B cell (primary cell): ENCODE measurements around the gene GAMT. TPM values are rescaled to one million over a fixed set of nuclear protein-coding genes. Genes with fewer than 3 reads are reported as not detected.

Experiments
- ATAC-seq: fragments of 200-7000 bp; cut with Tn5 transposase; one replicate; pipeline ENCODE4 v1.10.0; 2021; ENCODE audit warnings: low read depth, mild to moderate bottlenecking, moderate number of reproducible peaks, moderate library complexity
- CTCF ChIA-PET: fragments of 350-600 bp; sonication (Branson Sonifier 250); formaldehyde crosslinking; loops from one replicate; lab custom pipeline; 2021; ENCODE audit warnings: antibody characterized with exemption, inconsistent platforms; lab: Charles Lee
- POLR2A ChIA-PET: fragments of 350-600 bp; sonication (Branson Sonifier 250); formaldehyde crosslinking; loops from one replicate; lab custom pipeline; 2021; ENCODE audit warnings: antibody characterized with exemption; lab: Charles Lee
- DNase-seq: peaks from one replicate; pipeline ENCODE4 v3.0.0; 2013
- H2AFZ ChIP-seq: 2 replicates; pipeline ENCODE4 v1.6.1; 2012; ENCODE audit warnings: mild to moderate bottlenecking, low read depth, low read length; ENCODE audit not compliant: insufficient read depth, poor library complexity, severe bottlenecking
- H3K27ac ChIP-seq, 2 donors: 1 replicate in 1 of 2; 2 replicates in 1 of 2; pipeline ENCODE4 v1.5.1; 2012 to 2013; ENCODE audit warnings: low read length in 2 of 2, mild to moderate bottlenecking in 2 of 2, moderate library complexity in 1 of 2
- H3K27me3 ChIP-seq, 4 experiments: fragments of 200-600 bp in 1 of 4; sonication (generic) in 1 of 4; replicated peaks in 1 of 4; 1 replicate in 2 of 4; 2 replicates in 2 of 4; pipeline versions ENCODE4 v1.6.1 to v1.7.0; 2013 to 2016; ENCODE audit warnings: low read length in 3 of 4, mild to moderate bottlenecking in 2 of 4, mixed read lengths in 1 of 4, moderate library complexity in 1 of 4; ENCODE audit not compliant: insufficient read depth in 4 of 4, control insufficient read depth in 3 of 4; ENCODE audit errors: control extremely low read depth in 1 of 4
- H3K36me3 ChIP-seq, 2 experiments: replicated peaks in 1 of 2; 1 replicate in 1 of 2; 2 replicates in 1 of 2; pipeline versions ENCODE4 v1.6.1 to v1.7.1; 2013; ENCODE audit warnings: low read length in 1 of 2; ENCODE audit not compliant: insufficient read depth in 2 of 2, control insufficient read depth in 1 of 2; ENCODE audit errors: control extremely low read depth in 1 of 2, extremely low read depth in 1 of 2
- H3K4me1 ChIP-seq, 2 donors: fragments of 200-600 bp in 1 of 2; sonication (generic) in 1 of 2; 1 replicate in 1 of 2; 2 replicates in 1 of 2; pipeline versions ENCODE4 v1.5.1 to v1.6.1; 2013 to 2017; ENCODE audit warnings: low read length in 2 of 2; ENCODE audit not compliant: control insufficient read depth in 2 of 2, insufficient read depth in 2 of 2
- H3K4me2 ChIP-seq: replicated peaks from 2 replicates; pipeline ENCODE3; 2012; ENCODE audit warnings: mild to moderate bottlenecking, low read depth, low read length; ENCODE audit not compliant: poor library complexity, severe bottlenecking
- H3K4me3 ChIP-seq, 5 experiments: fragments of 200-600 bp in 1 of 5; sonication (generic) in 1 of 5; 1 replicate in 3 of 5; 2 replicates in 2 of 5; pipeline versions ENCODE4 v1.5.1 to v1.7.0; 2011 to 2016; ENCODE audit warnings: low read length in 4 of 5, mild to moderate bottlenecking in 4 of 5, low read depth in 2 of 5, control low read depth in 1 of 5, moderate library complexity in 1 of 5; ENCODE audit not compliant: insufficient read depth in 1 of 5; ENCODE audit errors: control extremely low read depth in 1 of 5, extremely low read depth in 1 of 5
- H3K79me2 ChIP-seq: fragments of 200-600 bp; sonication (generic); one replicate; pipeline ENCODE4 v1.6.0; 2016; ENCODE audit warnings: low read length; ENCODE audit not compliant: control insufficient read depth, insufficient read depth
- H3K9ac ChIP-seq: fragments of 200-600 bp; sonication (generic); 2 replicates; pipeline ENCODE4 v1.6.1; 2017; ENCODE audit warnings: mild to moderate bottlenecking, low read length, moderate library complexity
- H3K9me3 ChIP-seq, 3 donors: one replicate each; pipeline versions ENCODE4 v1.6.1 to v1.7.1; 2013; ENCODE audit warnings: low read length in 2 of 3; ENCODE audit not compliant: control insufficient read depth in 2 of 3, insufficient read depth in 1 of 3; ENCODE audit errors: control extremely low read depth in 1 of 3
- H4K20me1 ChIP-seq: 2 replicates; pipeline ENCODE4 v1.6.0; 2012; ENCODE audit warnings: mild to moderate bottlenecking, low read length; ENCODE audit not compliant: insufficient read depth, control insufficient read depth, poor library complexity, severe bottlenecking
- H3K27ac Mint-ChIP-seq: one replicate; pipeline ENCODE4 v1.8.0; 2021; ENCODE audit warnings: mixed read lengths
- H3K27me3 Mint-ChIP-seq: one replicate; pipeline ENCODE4 v1.8.0; 2021; ENCODE audit warnings: mixed read lengths
- H3K4me1 Mint-ChIP-seq: one replicate; pipeline ENCODE4 v1.8.0; 2021; ENCODE audit warnings: mixed read lengths
- H3K4me3 Mint-ChIP-seq: one replicate; pipeline ENCODE4 v1.8.0; 2021; ENCODE audit warnings: mixed read lengths
- H3K9me3 Mint-ChIP-seq: one replicate; pipeline ENCODE4 v1.8.0; 2022; ENCODE audit warnings: mixed read lengths; ENCODE audit not compliant: insufficient read depth
- CTCF ChIP-seq: fragments of 200-600 bp; IDR thresholded peaks from one replicate; pipeline ENCODE4 v1.8.0; 2022; ENCODE audit warnings: antibody characterized with exemption, mild to moderate bottlenecking
- EZH2 ChIP-seq: IDR thresholded peaks from 2 replicates; pipeline ENCODE4 v1.6.1; 2012; ENCODE audit warnings: borderline replicate concordance, low read depth, mild to moderate bottlenecking, moderate library complexity, low read length; ENCODE audit not compliant: insufficient read depth, poor library complexity, severe bottlenecking
- whole genome bisulfite sequencing: methylation state at CpG from one replicate; pipeline ENCODE4 v1.1.5; 2013; ENCODE audit warnings: missing lambda C conversion rate; ENCODE audit not compliant: insufficient coverage; 5-methylcytosine and 5-hydroxymethylcytosine counted together
- intact Hi-C: fragments of 100-400 bp; cut with micrococcal nuclease; formaldehyde crosslinking; loops from one replicate; pipeline ENCODE4 v1.10.0; 2022
- polyA plus RNA-seq: library from polyadenylated mRNA; depleted of rRNA; stranded (reverse); fragments of >200 nt; gene quantifications from 2 replicates; pipeline ENCODE4 v1.2.3, GENCODE V29; 2012
- total RNA-seq, 2 donors: library from RNA; stranded (reverse); fragments of 120-200 nt in 1 of 2; gene quantifications; 1 replicate in 1 of 2; 2 replicates in 1 of 2; pipeline versions ENCODE4 v1.2.3 to v1.2.4, GENCODE V29; 2013 to 2022

The GAMT gene
- total and polyA plus RNA-seq, 2 donors (not counting 1 experiment from before 2014, with no cell fraction given): 8.8 to 12.1 TPM

- TF ChIP-seq CTCF (no peak), EZH2 (no peak)
- CTCF ChIA-PET: interaction anchor here (0.6 to 4.6 kb wide), 7 partner anchors 9 to 128 kb away, joined by 3 to 37 read pairs (median 9); partner anchors contain the start of gene NDUFS7
- DNase-seq (no peak), ATAC-seq (no peak)
- Mint-ChIP-seq H3K27ac (no peak overlapping the region), H3K27me3 (no peaks in the 10 kb centered on the region), H3K4me1 (no peaks in the 10 kb centered on the region), H3K4me3 (no peak overlapping the region), H3K9me3 (no peaks in the 10 kb centered on the region)
- H3K4me3 ChIP-seq: no peak overlapping the region
- no peaks in the 10 kb centered on the region for H3K4me1 ChIP-seq
- 100% methylated on average over 20 of the region's 20 CpGs for WGBS
- peaks cover 0 to 27% of the 10 kb centered on the region in 2 experiments for H3K36me3 ChIP-seq
- H3K9ac ChIP-seq: no peak overlapping the region
- no peaks in the 10 kb centered on the region for H3K27me3 ChIP-seq
- POLR2A ChIA-PET: interaction anchor here (0.7 to 2.0 kb wide), 2 partner anchors 42 to 93 kb away, joined by 4 to 5 read pairs; no protein-coding TSS in a partner anchor
- H3K9me3 ChIP-seq: no peaks in the 10 kb centered on the region
- H3K4me2 ChIP-seq: no peak overlapping the region
- intact Hi-C loops: loop anchor here (5.0 kb wide), 1 partner anchor 56 kb away; no protein-coding TSS in a partner anchor
- no peak overlapping the region for H3K27ac ChIP-seq
- no peak overlapping the region for H2AFZ ChIP-seq
- H3K79me2 ChIP-seq: no peaks in the 10 kb centered on the region
- H4K20me1 ChIP-seq: no peaks in the 10 kb centered on the region
Measured at GRCh38 chr19:1373042-1373533, 28.3 kb downstream of the GAMT start.

GRCh38 chr19:1370579-1371361 is 30.6 kb downstream of the GAMT start:
- no peaks in the 10 kb centered on the region for H3K9me3 ChIP-seq
- no peaks in the 10 kb centered on the region for H3K4me1 ChIP-seq
- DNase-seq: no peak
- WGBS: 96% methylated on average over 48 of the region's 52 CpGs
- ChIA-PET CTCF (interaction anchor here (0.7 to 4.6 kb wide), 5 partner anchors 25 to 787 kb away, joined by 3 to 37 read pairs (median 26); no protein-coding TSS in a partner anchor), POLR2A (interaction anchor here (2.0 kb wide), 1 partner anchor 91 kb away, joined by 5 read pairs; no protein-coding TSS in a partner anchor)
- H3K27ac ChIP-seq: no peak overlapping the region
- H3K4me3 ChIP-seq: no peak overlapping the region
- no peaks in the 10 kb centered on the region for H3K4me1 Mint-ChIP-seq
- no peaks in the 10 kb centered on the region for H4K20me1 ChIP-seq
- no peak overlapping the region for H3K27ac Mint-ChIP-seq
- H3K27me3 Mint-ChIP-seq: no peaks in the 10 kb centered on the region
- no peak overlapping the region for H3K4me3 Mint-ChIP-seq
- H3K36me3 ChIP-seq: peaks cover 0 to 31% of the 10 kb centered on the region in 2 experiments
- H3K79me2 ChIP-seq: no peaks in the 10 kb centered on the region
- no peak for TF ChIP-seq EZH2
- TF ChIP-seq CTCF: no peak
- no peak overlapping the region for H3K9ac ChIP-seq
- no peak for ATAC-seq
- no peak overlapping the region for H3K4me2 ChIP-seq
- intact Hi-C loops: loop anchor here (5.0 kb wide), 1 partner anchor 53 kb away; no protein-coding TSS in a partner anchor
- no peak overlapping the region for H2AFZ ChIP-seq
- H3K27me3 ChIP-seq: no peaks in the 10 kb centered on the region
- no peaks in the 10 kb centered on the region for H3K9me3 Mint-ChIP-seq
